GM21381 (cell line): Measurements from ENCODE around the gene NUP214.
A peak's percentile ranks its signal among the peaks of the same experiment; 100 is the strongest.

ENCODE experiments used
- ATAC-seq: cut with Tn5 transposase; IDR thresholded peaks from one replicate; pipeline ENCODE4 v1.9.1; 2021; ENCODE audit warnings: mild to moderate bottlenecking, moderate library complexity; ENCODE audit not compliant: unreplicated experiment

Gene NUP214

GRCh38 chr9:131125288-131126058 is at the start of gene NUP214:
NUP214 (plus strand) TSS chr9:131125586; CDS start chr9:131125705, 119 bp downstream.
- peak; percentile 96 for ATAC-seq

- no peak for ATAC-seq
These were observed 48.8 kb upstream of the NUP214 start for GRCh38 chr9:131076347-131077195.

- ATAC-seq: no peak
These were observed 46.7 kb upstream of the NUP214 start for GRCh38 chr9:131078427-131079366.

DNA sequence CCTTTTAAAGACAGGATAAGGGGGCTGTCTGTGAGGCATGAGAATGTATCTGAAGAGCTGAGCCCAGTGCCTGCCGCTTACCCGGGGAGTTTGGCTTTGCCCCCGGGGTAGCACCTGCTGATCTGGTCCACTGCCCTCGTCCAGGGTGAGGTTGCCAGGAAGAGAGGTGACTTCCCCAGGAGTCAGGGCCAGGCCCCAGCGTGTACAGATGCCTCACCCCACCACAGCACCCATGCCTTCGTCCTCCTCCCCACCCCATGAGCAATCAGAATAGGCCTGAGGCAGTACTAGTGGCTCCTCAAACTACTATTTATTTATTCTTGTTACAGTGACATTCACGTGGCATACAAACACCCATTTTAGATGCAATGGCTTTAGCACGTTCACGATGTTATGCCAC is 44.8 kb upstream of the NUP214 start:
- ATAC-seq: no peak

DNA sequence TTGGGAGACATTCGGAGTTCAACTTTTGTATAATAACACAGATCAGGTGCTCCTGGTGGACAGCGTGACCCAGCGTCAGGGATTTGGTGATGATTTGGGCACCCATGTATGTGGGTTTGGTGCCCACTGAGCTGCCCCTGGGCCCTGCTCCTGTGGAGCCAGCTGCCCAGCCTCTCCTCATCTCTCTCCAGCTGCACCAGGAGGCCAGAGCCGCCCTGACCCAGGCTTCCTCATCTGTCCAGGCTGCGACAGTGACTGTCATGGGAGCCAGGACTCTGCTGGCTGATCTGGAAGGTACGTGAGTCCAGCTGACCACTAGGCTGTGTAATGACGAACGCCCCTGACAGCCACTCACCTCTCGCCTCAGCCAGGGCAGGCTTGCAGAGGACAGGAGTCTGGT is 43.5 kb upstream of the NUP214 start:
- ATAC-seq: no peak

GRCh38 chr9:131082774-131083512 is 42.4 kb upstream of the NUP214 start:
- ATAC-seq: no peak

DNA sequence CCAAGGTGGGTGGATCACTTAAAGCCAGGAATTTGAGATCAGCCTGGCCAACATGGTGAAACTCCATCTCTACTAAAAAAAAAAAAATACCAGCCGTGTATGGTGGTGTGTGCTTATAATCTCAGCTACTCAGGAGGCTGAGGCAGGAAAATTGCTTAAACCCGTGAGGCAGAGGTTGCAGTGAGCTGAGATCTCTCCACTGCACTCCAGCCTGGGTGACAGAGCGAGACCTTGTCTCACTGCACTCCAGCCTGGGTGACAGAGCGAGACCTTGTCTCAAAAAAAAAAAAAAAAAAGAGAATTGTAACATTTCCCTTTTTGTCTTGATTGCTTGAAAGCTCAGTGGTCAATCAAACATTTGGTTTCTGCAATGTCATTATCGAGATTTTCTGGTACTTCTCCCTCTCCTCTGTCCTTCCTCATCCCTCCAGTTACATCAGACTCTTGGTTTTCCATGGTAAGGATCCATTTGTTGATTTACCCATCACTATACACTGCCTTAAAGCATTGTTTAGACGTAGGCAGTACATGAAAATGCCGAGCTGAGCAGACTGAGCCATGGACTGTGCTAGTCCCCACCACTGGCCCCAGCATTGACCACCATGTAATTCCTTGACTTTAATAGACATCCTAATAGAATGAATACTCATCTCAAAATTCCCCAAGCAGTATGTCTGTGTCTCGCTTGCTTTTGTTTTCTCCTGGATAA is 40.6 kb upstream of the NUP214 start:
- no peak for ATAC-seq

DNA sequence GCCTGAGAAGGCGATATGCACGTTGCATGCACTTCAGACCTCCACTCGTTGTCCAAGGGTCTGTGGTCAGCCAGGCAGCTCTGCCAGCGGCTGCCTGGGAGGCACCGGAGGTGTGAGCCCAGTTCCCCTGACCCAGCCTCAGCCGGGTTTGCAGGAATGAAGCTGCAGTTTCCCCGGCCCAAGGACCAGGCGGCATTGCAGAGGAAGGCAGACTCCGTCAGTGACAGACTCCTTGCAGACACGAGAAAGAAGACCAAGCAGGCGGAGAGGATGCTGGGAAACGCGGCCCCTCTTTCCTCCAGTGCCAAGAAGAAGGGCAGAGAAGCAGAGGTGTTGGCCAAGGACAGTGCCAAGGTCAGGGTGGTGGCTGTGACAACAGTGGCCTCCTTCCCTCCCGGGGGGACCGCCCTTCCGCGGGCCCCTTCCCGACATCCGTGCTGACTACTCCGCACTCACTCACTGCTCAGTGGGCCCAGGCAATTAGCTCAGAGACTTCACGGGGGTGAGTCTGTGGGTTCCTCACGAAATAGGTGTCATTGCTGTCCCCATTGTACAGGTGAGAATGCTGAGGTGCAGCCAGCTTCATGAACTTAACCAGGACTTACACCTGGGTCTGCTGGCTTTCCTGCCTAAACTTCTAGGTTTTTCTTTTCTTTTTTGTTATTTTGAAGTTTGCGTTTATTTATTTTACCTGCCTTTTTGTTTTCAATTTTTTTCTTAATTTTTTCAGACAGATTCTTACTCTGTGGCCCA is 39.8 kb upstream of the NUP214 start:
- no peak for ATAC-seq

- no peak for ATAC-seq
These were observed 38.0 kb upstream of the NUP214 start for GRCh38 chr9:131087354-131087893.

DNA sequence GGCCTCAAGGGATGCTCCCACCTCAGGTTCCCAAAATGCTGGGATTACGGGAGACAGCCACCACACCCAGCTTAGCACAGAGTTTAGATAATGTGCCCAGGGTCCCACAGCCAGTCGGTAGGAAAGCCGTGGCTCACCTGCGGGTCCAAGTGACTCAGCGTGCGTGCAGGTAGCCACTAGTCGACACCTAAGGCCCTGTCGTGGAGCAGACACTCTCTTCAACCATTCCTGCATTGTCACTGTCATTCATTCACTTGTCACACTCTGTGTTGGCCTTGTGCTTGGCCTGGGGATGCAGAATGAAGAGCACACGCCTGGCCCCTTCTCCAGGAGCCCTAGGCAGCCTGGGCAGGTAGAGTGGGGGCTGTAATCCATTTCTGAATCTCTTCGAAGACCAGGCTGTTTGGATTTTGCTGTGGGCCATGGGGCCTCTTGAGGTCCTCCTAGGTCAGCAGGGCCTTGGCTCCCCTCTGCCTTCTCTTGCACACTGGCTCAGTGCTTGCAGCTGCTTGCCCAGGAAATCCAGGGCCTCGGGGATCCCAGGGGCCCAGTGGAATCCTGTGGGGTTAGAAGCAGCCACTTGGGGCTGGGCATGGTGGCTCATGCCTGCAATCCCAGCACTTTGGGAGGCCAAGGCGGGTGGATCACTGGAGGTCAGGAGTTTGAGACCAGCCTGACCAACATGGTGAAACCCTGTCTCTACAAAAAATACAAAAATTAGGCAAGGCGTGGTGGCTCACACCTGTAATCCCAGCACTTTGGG is 35.2 kb upstream of the NUP214 start:
- no peak for ATAC-seq

- no peak for ATAC-seq
These were observed 33.9 kb upstream of the NUP214 start for GRCh38 chr9:131091352-131091992.

DNA sequence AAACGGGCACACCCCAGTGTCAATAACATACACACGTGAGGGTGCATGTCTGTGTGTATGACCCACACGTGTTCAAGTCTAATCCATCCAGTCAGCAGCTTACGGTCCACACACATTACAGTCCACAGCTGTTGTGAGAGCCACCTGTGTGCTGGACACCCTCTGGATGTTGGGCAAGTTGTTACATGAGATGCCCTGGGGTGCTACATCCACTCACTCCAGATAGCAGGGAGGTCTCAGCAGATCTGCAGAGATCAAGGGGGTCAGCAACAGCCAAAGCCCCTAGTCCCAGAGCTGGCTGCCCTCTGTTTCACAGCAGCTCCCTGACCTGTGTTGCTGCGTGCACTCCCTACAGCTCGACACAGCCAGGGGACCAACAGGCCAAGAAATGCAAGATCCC is 33.4 kb upstream of the NUP214 start:
- no peak for ATAC-seq

DNA sequence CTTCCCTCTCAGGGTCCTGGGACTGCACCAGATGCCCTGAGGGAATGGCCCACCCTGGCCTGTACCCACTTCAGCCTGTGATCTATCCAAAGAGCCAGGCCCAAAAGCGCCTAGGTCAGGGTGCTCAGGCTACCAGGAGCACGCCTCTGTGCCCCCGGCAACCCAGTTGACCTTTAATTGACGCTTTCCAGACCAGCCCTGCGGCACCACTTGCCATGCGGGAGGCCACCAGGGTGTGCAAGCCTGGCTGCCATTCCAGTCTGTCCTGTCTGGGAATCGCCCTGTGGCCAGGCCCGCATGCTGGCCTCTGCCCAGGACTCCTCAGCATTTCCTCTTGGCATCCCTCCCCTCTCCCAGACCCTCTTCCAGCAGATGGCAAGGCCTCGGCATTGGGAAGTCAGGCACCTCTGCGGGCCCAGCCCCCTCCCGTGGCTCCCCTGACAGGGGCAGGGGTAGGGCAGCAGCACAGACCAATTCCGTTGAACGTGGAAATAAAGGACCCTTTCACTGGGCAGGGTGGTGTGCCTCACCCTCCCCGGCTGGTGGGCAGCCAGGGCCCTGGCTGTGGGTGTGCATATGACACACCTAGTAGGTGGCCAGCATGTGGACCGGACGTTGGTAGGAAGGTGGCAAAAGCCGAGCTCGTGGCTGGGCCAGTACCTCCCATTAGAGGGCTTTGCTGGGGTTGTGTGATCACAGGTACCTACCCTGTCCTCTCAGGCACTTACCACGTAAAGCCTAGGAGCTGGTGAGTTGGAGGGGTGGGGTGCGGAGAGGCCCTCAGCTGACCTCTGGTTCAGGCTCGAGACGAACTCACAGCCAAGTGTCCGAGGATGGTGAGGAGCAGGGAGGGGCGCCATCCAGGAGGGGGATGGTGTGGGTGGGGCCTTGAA is 32.6 kb upstream of the NUP214 start:
- ATAC-seq: no peak

DNA sequence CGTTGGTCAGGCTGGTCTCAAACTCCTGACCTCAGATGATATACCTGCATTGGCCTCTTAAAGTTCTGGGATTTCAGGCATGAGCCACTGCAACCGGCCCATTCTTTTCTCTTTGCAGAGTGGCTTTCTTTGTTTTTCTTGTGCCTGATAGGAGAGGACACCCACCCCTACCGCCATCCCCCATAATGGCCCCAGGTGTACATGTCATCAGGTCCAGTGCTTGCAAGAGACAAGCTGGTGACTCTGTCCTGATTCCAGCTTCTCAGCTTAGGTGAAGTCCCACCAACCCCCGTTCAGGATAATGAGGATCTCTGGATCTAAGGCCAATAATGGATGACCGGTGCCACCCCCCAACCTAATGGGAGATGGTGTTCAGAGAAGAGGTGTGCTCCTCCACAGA is 31.4 kb upstream of the NUP214 start:
- ATAC-seq: no peak

GRCh38 chr9:131094622-131095021 is 30.8 kb upstream of the NUP214 start:
- no peak for ATAC-seq

GRCh38 chr9:131095666-131096268 is 29.6 kb upstream of the NUP214 start:
- ATAC-seq: no peak
